ENCODE data around the gene SNRPD1. TPM values are rescaled to one million over a fixed set of nuclear protein-coding genes. Genes with fewer than 3 reads are reported as not detected.

SNRPD1 gene
- total and polyA plus RNA-seq, 2 experiments from 2014 or later: 35.7 to 700 TPM

- Histone ChIP-seq H3K36me3 (ENCODE audit: insufficient read depth) (no peaks in the 10 kb centered on the region), H4K20me1 (replicated peaks; ENCODE audit: insufficient read depth) (no peaks in the 10 kb centered on the region), H3K4me2 (no peak overlapping the region), H3K9me2 (ENCODE audit: insufficient read depth) (no peaks in the 10 kb centered on the region), H3K4me1 (ENCODE audit: insufficient read depth) (no peaks in the 10 kb centered on the region), H3K79me2 (replicated peaks; ENCODE audit: insufficient read depth) (no peaks in the 10 kb centered on the region), H3K4me3 (no peak overlapping the region), H3K27ac (ENCODE audit: low read depth) (no peak overlapping the region), H3K27me3 (ENCODE audit: insufficient read depth) (no peaks in the 10 kb centered on the region), H3F3A (replicated peaks; ENCODE audit: low read depth) (no peaks in the 10 kb centered on the region), H2AFZ (no peak overlapping the region)
- no peaks in the 10 kb centered on the region for H3K4me1 Mint-ChIP-seq
- H3K36me3 Mint-ChIP-seq (ENCODE audit: low read depth): peaks cover 5% of the 10 kb centered on the region; the same call in 2 of the 3 replicates
- TF ChIP-seq REST (IDR thresholded peaks at IDR 0.05; ENCODE audit: unreplicated experiment): no peak
- no peak for TF ChIP-seq ZNF462 (CRISPR knock-in tag; IDR thresholded peaks at IDR 0.05)
- no peak for TF ChIP-seq STAT1 (IDR thresholded peaks at IDR 0.05; ENCODE audit: unreplicated experiment)
- TF ChIP-seq ZNF331 (CRISPR knock-in tag; IDR thresholded peaks at IDR 0.05; ENCODE audit: low read depth): no peak
- no peak for TF ChIP-seq ZNF114 (CRISPR knock-in tag; IDR thresholded peaks at IDR 0.05)
- TF ChIP-seq CREB1 (CRISPR knock-in tag; IDR thresholded peaks at IDR 0.05; ENCODE audit: low read depth): no peak
- no peak for TF ChIP-seq EZH2 (IDR thresholded peaks at IDR 0.05; ENCODE audit: low read depth, unreplicated experiment)
- TF ChIP-seq CTCF (conservative IDR thresholded peaks at IDR 0.05; ENCODE audit: low read depth in 2 of 2): no peak
- TF ChIP-seq JUNB (IDR thresholded peaks at IDR 0.05; ENCODE audit: unreplicated experiment): no peak
- no peak for TF ChIP-seq POLR2AphosphoS5 (IDR thresholded peaks at IDR 0.05; ENCODE audit: low read depth)
- TF ChIP-seq, protein P1, sequence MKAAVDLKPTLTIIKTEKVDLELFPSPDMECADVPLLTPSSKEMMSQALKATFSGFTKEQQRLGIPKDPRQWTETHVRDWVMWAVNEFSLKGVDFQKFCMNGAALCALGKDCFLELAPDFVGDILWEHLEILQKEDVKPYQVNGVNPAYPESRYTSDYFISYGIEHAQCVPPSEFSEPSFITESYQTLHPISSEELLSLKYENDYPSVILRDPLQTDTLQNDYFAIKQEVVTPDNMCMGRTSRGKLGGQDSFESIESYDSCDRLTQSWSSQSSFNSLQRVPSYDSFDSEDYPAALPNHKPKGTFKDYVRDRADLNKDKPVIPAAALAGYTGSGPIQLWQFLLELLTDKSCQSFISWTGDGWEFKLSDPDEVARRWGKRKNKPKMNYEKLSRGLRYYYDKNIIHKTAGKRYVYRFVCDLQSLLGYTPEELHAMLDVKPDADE (IDR thresholded peaks at IDR 0.05): no peak
- TF ChIP-seq NANOG (IDR thresholded peaks at IDR 0.05; ENCODE audit: borderline replicate concordance): no peak
- TF ChIP-seq EZH2phosphoT487 (IDR thresholded peaks at IDR 0.05; ENCODE audit: unreplicated experiment): no peak
- ATAC-seq (no peak), DNase-seq (ENCODE audit: low spot score) (no peak)
- no peak overlapping the region for H3K27ac Mint-ChIP-seq
- no peaks in the 10 kb centered on the region; the same call in 2 of the 3 replicates for H3K9me3 Mint-ChIP-seq
- no peak overlapping the region for H3K4me3 Mint-ChIP-seq
- peaks cover 2% of the 10 kb centered on the region for H3K27me3 Mint-ChIP-seq (ENCODE audit: insufficient read depth, low read depth, poor library complexity)
These were observed 44.3 kb downstream of the SNRPD1 start for GRCh38 chr18:21656402-21656801.

Data from GM23338 (cell line).